PFSK-1 (cell line): Measurements from ENCODE around the gene INTS14.

Experiments used
- FOXP2 ChIP-seq: optimal IDR thresholded peaks from 2 replicates; pipeline ENCODE3; 2011; ENCODE audit warnings: borderline replicate concordance, control low read depth, inconsistent platforms; ENCODE audit not compliant: insufficient read depth; ENCODE audit errors: extremely low read length, extremely low read depth
- POLR2AphosphoS5 ChIP-seq: IDR thresholded peaks from 2 replicates; pipeline ENCODE4 v1.6.1; 2012; ENCODE audit warnings: low read depth, mild to moderate bottlenecking, control low read depth, low read length, moderate library complexity
- REST ChIP-seq, 2 experiments: IDR thresholded peaks; 2 replicates each; pipeline versions ENCODE4 v1.6.1 to v1.8.0; 2011 to 2012; ENCODE audit warnings: low read depth in 2 of 2, low read length in 2 of 2, control low read depth in 1 of 2, inconsistent platforms in 1 of 2, mild to moderate bottlenecking in 1 of 2, moderate library complexity in 1 of 2; ENCODE audit not compliant: insufficient read depth in 1 of 2
- SIN3A ChIP-seq: IDR thresholded peaks from 2 replicates; pipeline ENCODE4 v1.6.1; 2012; ENCODE audit warnings: mild to moderate bottlenecking, low read length, moderate library complexity, borderline replicate concordance; ENCODE audit not compliant: insufficient read depth
- TAF1 ChIP-seq: IDR thresholded peaks from 2 replicates; pipeline ENCODE4 v1.6.1; 2012; ENCODE audit warnings: low read length, control low read depth, borderline replicate concordance; ENCODE audit not compliant: insufficient read depth

- no peak for TF ChIP-seq SIN3A
- TF ChIP-seq POLR2AphosphoS5 = no peak
- TF ChIP-seq REST (IDR thresholded peaks at IDR 0.05; ENCODE audit: insufficient read depth in 1 of 2, low read depth in 2 of 2, low read length in 2 of 2) = no peak
- TF ChIP-seq TAF1 = no peak
- no peak for TF ChIP-seq FOXP2
These were observed 31.0 kb upstream of the INTS14 start for GRCh38 chr15:65641768-65642475.
